IPS DF 4.7 (cell line): ENCODE measurements around the gene METTL24.

Experiments
- DNase-seq: peaks from one replicate; pipeline ENCODE4 v3.0.0-alpha.2; 2013; ENCODE audit warnings: low spot score; ENCODE audit errors: extremely low read depth

Gene METTL24

DNA sequence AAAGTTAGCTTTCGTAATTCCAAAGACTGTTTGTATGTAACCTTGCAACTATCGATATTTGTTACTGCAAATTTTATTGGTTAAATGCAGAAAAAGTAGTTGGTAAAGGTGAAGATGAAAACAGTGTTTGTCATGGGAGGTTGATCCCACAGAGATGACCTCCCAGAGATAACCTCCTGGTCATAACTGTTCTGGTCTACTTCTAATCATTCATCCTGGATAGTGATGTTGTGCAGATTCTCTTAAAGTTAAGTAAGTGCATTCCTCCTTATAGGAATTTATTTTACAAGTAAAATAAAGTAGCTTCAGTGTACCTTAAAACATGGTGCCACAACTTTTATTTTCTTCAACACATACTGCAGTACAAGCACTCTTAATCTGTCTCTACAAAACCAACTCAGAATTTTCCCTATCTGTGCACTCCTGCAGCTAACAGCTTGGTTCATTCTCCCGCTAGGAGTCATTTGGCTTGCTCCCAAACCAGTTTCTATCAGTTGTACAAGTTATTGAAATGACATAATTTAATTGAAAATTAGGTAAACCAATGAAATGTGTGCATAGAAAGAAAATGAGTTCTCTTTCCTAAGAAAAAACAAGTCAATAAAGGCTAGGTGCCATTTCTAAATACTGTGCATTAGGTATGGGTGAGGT is 19.2 kb downstream of the METTL24 start:
- DNase-seq: no peak

DNA sequence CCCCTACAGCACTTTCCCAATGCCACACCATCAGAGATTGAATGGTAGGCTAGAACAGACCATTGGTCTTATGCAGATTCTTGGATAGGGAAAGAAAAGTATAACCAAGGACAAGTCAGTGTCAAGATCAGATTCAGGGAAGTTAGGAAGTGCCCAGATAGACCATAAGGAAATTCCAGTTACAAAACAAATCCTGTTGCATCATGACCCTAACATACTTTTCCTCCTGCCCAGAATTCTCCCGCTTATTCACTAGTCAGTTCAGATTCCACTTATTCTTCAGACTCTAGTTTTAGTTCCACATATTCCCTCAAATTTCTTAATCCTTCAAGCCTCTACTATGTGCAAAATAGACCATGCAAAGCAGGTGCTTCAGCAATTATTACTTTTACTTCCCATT is 20.7 kb downstream of the METTL24 start:
- DNase-seq: no peak

DNA sequence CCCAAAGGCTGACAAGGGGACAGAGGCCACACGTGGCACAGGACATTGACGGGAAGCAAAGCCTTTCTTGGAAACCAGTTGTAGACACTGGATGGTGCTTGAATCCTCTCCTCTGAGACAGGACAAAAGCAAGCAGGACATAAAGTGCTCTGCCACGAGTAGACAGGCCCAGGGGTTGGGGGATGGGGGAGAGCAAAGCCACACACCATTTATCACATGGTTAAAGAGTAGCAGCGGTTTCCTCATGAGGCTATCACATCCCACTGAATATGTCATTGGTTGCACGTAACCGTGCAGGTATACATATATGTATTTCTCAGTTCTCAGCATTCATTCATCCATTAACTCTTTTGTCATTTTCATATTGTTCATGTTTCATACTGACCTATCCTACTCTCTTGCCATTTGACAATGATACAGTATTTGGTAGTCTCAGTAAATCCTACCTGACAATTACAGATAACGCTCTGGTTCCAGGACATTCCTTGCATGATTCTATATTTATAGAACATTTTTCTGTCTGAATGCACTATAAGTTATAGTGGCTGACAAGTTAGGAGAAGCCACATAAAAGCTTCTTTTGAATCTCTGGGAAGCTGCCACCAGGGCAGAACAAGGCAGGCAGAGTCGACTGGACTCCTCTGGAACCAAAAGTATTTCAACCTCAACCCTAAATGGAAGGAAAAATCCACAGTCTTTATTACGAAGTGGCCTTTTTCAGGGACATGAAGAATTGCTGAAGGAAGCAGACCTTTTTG is 23.5 kb downstream of the METTL24 start:
- no peak for DNase-seq

- no peak for DNase-seq
Measured at GRCh38 chr6:110332281-110332680, 25.9 kb downstream of the METTL24 start.

GRCh38 chr6:110331816-110332215 is 26.3 kb downstream of the METTL24 start:
- no peak for DNase-seq

DNA sequence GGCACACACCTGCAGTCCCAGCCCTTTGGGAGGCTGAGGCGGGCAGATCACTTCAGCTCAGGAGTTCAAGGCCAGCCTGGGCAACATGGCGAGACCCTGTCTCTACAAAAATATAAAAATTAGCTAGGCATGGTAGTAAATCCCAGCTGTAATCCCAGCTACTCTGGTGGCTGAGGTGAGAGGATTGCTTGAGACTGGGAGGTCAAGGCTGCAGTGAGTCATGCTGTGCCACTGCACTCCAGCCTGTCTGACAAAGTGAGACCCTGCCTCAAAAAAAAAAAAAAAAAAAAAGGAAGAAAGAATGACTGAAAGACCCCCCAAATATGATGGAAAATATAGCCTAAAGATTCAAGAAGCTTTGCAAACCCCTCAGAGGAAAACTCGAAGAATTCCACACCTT is 26.8 kb downstream of the METTL24 start:
- DNase-seq: no peak

DNA sequence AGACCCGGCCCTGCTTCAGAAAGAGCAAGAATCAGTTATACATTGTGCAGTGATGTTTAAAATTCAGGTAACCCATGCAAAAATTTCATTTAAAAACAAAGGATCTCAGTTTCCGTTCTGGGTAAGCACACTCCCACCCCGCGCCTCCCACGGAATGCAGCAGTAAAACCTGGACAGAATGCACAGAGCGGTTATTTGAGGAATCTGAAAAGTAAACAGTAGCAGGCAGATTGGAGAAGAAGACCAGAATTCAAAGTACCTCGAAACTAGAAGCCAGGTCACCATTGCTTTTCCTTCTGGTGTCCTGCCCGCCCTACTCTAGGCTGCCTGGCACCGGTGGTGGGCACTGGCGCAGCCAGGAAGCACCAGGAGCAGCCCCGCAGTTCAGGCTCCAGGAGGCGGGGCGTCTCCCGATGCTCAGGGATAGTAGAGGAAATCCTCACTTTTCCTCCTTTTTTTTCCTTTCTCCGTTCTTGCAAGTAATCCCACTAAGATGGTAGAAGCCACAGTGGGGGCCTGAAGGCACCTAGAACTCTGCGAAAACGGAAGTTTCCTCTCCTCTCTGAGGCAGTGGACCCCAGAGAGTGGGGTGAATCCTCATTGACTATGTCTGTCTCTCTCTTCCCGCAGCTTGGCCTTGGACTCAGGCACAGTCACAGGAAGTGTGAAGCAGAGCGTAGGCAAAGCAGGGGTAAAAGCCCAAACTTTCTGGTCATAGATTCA is 28.3 kb downstream of the METTL24 start:
- DNase-seq: no peak

DNA sequence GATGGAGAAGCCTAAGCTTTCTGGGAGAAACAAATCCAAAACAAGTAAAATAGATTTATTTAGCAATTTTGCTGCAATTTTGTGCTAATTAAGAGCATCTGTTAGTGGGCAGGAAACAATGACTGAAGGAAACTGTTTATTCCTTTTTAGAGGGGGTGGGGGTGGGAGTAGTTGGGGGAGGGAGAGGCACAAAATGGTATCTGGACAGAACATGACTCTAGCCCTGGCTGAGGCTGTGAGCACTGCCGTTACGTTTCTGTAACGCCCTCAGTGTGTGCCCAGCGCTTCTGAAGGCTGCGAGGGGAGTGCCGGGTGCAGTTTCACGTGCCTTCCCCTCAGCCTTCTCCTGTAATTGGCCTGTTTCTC is 28.8 kb downstream of the METTL24 start:
- DNase-seq: no peak

- DNase-seq: no peak
Measured at GRCh38 chr6:110328259-110328658, 29.9 kb downstream of the METTL24 start.

DNA sequence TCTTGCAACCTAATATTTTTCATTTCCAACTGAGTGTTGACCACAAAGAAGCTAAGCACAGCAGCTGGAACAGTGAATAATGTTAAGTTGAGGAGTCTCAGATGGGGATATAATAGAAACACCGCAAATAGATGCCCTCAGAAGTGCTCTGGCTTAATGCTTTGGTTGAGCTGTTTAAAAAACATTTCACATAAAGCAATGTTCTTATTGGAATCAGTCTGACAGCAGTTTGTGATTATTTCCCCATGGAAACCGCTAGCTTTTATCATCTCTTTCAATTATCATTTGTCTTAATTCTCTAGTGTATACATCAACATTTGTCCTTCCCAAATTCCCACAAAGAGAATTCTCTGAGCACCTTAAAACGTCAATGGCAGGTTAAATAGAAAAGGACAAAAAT is 30.8 kb downstream of the METTL24 start:
- no peak for DNase-seq

DNA sequence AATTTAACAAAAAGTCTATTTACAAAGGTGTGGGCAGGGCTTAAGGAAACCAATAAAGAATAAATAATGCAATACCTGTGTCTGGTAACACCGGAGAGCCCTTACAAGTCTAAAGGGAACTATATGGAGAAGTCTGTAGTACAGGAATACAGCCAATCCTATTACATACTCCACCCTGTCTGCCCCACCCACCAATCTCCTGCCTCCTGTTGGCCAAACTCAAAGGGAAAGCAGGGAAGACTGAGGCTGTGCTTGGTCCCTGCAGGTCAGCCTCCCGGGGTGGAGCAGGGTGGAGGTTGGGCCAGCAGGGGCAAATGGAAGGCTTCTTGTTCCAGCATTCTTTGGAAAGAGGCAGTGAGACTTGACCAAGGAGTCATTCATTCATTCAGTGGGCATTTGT is 31.5 kb downstream of the METTL24 start:
- DNase-seq: no peak

DNA sequence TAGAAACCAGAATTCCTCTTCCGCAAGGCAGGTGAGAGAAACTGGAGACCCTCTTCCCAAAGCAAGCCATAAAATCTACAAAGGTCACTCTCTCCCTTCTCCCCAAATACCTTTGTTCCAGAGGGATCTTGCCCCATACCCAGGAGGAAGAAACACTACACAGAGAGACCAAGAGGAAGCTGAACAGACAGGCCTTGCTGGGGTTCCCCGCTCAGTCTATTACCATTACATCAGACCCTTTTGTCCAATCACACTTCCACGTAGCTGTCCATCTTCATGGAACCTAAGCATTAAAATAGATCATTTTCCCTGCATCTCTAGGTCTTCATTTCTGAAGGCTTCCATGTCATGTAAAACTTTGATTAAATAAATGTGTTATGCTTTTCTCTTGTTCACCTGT is 32.1 kb downstream of the METTL24 start:
- DNase-seq: no peak

DNA sequence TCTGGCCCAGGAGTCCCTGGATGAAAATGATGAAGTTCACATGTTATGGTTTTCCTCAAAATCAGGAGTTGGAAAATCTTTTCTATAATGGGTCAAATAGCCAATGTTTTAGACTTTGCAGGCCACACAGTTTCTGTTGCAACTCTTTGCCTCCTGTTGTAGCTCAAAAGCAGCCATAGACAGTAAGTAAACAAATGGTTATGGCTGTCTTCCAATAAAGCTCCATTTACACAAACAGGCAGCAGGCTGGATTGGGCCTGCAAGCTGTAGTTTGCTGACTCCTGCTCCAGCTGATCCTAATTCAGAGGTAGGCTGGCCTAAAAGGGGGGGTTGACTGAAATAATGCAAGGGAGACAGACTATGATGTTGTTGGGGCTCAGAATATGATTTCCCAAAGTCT is 33.0 kb downstream of the METTL24 start:
- no peak for DNase-seq

DNA sequence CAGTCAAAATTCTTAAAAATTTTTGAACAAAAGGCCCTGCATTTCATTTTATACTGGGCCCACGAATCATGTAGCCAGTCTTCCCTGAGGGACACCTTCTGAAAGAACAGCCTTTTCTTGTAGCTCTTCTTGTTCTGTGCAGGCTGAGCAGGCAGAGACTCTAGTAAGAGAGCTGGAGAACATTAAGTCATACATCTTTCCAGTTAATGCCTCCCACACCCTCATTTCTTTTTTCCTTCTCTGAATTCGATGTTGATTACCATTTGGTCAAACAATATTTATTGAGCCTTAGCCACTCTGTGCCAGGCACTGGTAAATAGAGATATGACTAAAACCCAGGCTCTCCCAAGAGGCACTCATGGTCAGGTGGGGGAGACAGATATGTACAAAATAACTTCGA is 33.6 kb downstream of the METTL24 start:
- DNase-seq: no peak

GRCh38 chr6:110323258-110323657 is 34.9 kb downstream of the METTL24 start:
- no peak for DNase-seq

GRCh38 chr6:110322874-110323242 is 35.3 kb downstream of the METTL24 start:
- no peak for DNase-seq

DNA sequence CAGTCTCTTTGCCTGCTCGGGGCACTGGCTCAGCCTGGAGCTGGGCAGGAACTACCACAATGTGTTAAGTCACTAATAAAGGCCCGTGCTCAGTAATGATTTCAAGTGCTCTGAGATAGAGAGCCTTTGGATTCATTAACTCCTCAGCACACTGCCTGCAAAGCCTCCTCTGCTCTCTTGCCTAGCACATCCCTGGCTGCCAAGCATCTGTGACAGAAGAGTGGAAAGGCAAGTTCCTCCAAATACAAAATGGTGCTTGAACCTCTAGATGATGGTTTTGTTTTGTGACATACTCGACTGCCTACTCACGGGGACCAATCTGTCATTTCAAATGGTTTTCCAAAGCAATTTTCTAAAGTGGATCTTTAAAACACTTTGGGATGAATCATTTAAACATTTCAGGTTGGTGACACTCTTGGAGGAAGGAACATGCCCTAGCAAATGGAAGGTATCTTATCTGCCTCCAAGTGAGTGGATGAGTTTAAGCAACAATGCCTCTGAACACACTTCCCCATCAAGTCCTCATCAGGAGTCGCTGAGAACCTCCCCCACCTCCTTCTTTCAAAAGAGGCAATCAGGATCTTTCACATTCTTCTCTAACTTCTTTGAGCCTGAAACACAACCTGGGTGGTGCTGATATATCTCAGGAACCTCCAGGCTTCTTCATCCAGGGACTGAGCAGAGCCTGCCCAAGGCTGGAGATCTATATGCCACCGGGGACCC is 35.8 kb downstream of the METTL24 start:
- DNase-seq: no peak

DNA sequence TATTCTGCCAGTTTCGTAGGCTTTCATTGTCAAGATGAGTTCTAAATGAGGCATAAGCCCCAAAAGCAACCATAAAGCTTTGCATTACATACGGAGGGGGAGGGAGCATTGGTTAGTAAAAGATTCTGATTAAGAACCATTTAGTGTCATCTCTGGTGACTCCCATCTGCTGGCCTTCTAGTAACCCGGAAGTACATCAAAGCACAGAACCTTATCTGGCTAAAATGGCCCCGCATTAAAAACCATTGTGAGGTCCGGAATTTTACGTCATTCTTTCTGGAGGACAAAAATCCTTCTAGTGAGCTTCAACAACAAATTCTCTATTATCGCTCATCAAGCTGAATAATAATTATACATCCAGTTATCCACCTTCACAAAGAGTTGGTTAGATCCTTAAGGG is 37.8 kb downstream of the METTL24 start:
- DNase-seq: no peak

- DNase-seq: no peak
Measured at GRCh38 chr6:110319843-110320242, 38.3 kb downstream of the METTL24 start.

GRCh38 chr6:110319381-110319780 is 38.8 kb downstream of the METTL24 start:
- no peak for DNase-seq

DNA sequence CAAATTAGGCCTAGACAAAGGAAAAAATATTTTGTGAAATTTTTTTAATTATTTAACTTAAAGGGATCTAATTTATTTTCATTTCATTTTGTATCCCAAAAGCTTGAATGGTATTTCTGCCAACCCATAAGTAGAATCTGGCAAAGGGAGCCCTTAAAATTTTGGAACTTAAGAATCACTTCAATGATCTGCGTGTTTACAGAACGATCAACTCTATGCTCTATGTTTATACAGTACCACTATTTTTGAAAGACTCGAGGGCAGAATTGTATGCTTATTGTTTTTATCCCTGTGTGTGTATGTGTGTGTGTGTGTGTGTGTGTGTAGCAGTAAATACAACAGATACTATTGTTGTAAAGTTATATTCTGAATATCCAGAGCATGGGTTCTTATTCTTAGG is 39.2 kb downstream of the METTL24 start:
- DNase-seq: no peak

GRCh38 chr6:110317646-110318045 is 40.5 kb downstream of the METTL24 start:
- DNase-seq: no peak
